MM.1S (cell line): ENCODE data around the gene MTA2.

Experiments
- CTCF ChIP-seq: fragments of 300-600 bp; sonication (generic); IDR thresholded peaks from 2 replicates; pipeline ENCODE4 v1.5.1; 2016; ENCODE audit warnings: antibody characterized with exemption, low read length, mixed read lengths
- EZH2 ChIP-seq: fragments of 300-600 bp; sonication (generic); optimal IDR thresholded peaks from 2 replicates; pipeline ENCODE3; 2017; ENCODE audit warnings: low read depth, mild to moderate bottlenecking, antibody characterized with exemption, low read length, mixed read lengths
- EZH2phosphoT487 ChIP-seq: fragments of 300-600 bp; sonication (generic); IDR thresholded peaks from 2 replicates; pipeline ENCODE4 v1.6.1; 2018; ENCODE audit warnings: antibody characterized with exemption, low read length

- no peak for TF ChIP-seq CTCF
- no peak for TF ChIP-seq EZH2phosphoT487
- TF ChIP-seq EZH2 = no peak
Observed at GRCh38 chr11:62646825-62647608, 45.4 kb upstream of the MTA2 start.
